Stimulated activated CD8-positive, alpha-beta memory T cell treated with anti-CD3 and anti-CD28 coated beads, Interleukin-7, amount 100 ng/mL, for 1 hour (primary cell): ENCODE measurements around the gene CLCN4.

Experiments used
- DNase-seq, 2 donors: peaks; one replicate each; pipeline ENCODE4 v3.0.0-alpha.2; 2020; ENCODE audit warnings: low read depth in 2 of 2

CLCN4 gene

DNA sequence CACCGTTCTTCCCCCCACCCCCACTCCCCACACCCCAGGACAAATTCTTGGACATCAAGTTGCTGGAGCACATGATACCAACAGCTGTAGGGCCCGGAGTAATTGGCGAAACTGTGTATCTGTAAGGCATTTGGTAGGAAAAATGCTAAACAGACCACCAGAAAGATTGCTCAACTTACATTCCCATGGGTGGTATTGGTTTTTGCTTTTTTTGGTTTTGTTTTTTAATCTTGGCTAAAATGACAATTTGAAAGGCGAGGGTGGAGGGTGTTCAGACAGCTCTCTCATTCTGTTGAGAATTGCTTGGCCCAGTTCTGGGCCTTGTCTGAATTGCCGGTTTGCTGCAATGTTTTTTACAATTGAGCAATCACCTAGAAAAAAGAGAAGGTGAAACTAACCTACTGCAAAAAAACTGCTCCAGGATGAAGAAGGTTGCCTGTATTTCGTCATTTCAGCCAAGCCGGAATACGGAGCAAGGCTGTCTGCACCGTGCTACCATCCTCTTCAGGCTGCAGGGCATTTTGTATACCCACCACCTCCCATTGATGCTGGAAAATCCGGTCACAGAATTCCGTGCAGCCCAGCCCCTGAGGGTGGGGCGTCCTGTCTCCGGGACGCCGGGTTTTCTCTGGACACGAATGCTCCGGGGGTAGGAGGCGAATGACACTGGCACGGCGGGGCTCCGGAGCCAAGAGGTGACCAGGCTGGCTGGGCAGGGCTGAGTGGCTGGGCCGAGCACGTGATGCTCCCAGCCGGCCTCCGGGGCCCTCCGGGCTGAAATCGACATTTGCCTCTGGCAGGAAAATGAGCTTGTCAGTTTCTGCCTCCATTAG is at the start of gene CLCN4:
Gene CLCN4 (plus strand): TSS at position 777 of the 833 bp plus-strand sequence. CDS start 28,058 bp downstream, outside the sequence.
- no peak for DNase-seq

DNA sequence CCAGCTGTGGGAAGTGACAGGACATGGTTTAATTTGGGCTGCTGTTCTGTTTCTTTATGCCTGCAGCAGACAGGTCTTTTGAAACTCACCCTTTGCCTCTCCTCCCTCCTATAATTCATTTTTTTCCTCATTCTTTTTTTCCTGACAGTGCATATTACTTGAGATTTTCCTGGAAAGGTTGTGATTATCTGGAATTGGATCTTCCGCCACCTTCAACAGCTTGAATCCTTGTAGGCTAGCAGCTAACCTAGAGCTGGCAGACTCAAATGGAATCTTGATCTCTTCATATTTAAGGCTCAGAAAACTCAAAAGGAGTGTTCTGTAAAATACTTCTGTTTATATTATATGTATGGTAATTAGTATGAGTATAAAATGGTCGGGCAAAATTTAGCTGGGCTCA is 49.3 kb upstream of the CLCN4 start:
- DNase-seq: no peak

DNA sequence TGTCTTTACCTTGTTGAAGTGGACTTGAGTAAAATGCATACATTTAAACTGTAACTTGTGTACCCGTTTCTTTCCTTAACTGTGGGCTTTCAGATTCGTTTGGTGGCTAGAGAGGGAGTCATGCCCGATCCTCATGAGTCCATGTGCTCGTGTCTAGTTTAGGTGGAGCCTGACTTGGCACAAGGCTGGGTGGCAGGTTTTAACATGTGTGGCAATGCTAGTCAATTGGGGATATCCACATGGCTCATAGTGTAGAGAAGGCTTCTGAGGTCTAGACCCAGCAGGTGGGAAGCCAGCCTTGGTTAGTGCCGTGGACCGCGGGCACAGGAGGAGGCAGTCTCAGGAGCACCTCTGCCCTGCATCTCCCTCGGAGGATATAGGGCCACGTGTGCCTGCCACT is 48.5 kb upstream of the CLCN4 start:
- no peak for DNase-seq

DNA sequence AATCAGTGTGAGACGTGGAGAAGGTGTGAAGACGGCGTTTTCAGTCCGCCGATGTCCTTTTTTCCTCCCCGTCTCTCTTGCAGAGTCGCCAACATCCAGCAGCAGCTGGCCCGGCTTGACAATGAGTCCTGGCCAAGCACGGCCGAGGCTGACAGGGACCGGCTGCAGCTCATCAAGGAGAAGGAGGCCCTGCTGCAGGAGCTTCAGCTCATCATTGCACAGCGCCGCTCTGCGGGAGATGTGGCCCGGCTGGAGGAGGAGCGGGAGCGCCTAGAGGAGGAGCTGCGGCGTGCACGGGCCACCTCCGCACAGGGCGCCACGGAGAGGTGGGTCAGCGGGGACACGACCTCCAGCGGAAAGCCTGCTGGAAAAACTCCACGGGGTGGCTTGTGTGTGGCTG is 47.1 kb upstream of the CLCN4 start:
- no peak for DNase-seq

DNA sequence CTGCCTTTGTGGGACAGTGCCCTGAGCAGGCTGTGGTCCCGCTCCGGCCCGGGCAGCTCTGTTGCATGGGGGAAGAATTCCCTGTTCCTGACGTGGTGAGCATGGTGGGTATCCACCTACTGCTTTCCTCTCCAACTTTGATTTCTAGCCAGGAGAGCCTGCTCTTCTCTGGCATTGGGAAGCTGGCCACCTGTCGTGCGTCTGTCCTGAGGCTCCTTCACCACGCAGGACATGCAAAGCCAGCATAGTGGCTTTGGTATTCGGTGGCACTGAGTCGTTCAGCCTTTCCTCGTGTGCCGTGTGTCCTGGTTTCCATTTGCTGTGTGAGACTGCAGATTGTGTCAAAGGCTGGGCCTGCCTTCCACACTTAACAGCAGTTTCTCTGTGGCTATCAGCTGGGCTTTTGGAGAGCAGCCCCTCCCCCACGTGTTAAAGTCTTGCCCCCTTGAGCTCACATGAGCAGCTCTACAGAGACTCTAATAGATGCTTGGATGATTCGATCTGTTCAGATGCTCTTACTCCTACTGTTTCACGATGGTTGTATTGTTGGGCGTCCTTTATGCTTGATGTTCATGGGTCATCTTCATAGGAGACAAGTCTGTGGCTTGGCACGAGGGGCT is 46.3 kb upstream of the CLCN4 start:
- no peak for DNase-seq

DNA sequence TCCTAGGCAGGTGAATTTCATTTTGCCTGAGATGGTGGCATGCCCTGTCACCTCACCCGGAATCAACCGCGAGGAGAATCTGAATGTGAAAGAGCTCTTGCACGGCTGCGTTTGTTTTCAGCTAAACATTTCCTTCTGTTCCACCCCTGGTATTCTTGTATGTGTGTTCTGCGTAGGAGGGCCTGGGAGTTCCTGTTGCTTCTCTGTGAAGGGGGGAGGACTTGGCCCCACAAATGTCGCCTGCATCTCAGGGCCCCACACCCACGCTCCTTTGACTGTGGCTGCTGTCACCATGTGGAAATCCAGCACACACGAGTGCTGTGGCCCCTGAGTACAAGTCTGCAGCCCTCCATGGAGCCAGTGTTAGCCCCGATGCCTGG is 45.8 kb upstream of the CLCN4 start:
- no peak for DNase-seq

DNA sequence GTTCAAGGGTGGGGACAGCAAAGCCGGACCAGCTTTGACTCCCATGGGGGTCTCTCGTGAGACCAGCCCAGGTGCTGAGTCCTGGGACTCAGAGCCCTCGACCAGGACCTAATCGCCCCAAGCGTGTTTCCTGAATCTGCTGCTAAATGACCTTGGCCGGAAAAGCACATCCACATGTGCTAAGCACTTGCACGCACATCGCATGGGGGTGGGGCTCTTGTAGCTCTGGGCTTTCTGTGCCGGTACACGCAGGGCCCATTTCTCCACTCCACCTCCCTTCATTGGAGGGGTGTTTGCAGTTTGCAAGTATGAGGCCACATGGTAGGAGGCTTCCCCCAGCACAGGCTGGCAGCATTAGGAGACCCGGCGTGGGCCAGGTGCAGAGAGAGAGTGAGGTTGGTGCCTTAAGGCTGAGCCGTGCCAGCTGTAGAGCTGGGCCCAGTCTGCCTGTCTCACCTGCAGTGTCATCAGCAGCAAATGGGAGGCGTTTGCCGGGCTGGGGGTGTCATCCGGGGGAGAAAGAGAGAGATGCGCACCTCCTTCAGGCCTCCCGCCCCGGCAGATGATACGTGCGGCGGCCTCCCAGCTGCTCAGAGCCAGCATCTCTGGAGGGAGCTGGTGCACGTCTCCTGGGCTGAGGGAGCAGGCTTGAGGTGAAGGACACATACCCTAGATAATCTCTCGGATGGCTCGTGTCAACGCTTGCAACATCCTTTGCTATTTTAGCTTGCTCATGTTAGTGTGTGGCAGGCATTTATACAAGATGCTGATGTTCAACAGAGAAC is 45.2 kb upstream of the CLCN4 start:
- DNase-seq: no peak

DNA sequence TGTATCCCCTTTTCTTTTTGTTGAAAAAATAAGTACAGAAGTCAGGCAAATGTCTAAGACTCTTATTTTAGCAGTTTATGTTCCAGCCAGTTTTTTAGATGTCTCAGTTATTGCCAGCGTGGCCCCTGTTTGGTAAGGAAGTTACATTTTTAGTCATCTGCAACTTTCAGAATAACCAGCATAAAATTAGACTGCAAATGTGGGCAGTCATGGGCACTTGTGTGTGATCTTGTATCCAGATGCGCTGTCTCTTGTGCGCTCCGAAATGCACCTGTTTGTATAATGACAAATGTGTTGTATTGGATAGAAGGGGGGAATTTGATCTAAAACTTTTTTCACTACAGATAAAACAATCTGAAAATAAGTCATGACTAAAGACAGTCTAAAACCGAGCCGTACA is 44.3 kb upstream of the CLCN4 start:
- no peak for DNase-seq

DNA sequence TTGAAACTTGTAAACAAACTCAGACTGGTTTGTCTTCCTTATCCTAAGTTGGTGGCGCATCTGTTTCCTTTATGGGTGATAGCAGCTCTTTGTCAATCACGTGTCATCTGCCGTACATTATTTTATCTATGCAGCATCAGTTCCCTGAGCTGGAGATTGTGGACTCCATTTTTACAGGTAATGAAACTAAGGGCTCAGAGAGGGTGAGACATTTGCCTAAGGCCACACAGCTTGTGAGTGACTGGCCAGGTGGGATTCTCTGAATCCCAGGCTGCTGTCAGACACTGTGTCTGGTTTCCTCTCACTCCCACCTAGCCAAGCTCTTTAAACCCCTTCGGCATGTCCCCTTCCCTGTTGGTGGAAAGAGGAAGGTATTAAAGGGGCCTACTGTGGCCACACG is 41.7 kb upstream of the CLCN4 start:
- no peak for DNase-seq

DNA sequence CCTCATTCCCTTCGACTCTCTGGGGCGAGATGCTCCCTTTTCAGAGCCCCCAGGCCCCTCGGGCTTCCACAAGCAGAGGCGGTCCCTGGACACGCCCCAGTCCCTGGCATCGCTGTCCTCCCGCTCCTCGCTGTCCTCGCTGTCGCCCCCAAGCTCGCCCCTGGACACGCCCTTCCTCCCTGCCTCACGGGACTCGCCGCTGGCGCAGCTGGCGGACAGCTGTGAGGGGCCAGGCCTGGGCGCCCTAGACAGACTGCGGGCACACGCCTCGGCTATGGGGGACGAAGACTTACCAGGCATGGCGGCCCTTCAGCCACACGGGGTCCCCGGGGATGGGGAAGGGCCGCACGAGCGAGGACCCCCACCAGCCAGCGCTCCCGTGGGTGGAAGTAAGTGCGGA is 39.5 kb upstream of the CLCN4 start:
- no peak for DNase-seq

DNA sequence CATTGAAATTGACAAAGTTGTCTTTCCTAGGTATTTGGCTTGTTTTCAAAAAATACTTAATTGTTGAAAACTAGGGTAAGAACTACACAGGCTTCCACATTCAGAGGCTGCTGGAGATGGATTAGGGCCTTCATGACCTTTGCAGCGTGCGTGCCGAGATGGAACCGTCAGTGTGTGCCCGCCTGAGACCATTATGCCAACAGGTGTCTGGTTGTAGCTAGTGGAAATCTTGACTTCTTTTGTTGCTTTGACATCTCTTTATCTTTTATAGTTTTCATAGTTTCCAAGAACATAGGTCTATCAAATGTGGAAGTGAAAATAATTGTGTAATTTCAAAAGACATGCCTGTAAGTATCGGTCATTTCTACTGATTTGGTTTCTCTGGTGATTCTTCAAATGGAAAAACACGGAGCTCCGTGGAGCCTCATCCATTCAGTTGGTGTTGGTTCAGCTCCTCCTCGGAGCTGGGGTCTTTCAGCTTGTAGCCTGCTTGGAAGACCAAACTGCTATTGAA is 38.9 kb upstream of the CLCN4 start:
- DNase-seq: no peak

DNA sequence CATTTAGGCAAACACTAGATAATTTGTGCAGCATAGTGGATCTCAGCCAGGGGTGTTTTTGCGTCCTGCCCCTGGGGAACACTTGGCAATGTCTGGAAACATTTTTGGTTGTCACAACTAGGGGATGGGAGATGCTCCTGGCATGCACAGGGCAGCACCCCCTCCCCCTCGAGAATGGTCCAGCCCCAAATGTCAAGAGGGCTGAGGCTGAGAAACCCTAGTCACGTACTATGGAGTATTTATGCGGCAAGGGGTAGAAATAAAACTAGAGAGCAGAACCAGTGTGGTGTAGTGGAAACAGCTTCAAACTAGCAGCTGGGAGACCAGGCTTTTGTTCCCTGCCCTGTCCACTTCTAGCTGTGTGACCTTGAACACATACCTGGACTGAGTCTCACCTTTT is 38.2 kb upstream of the CLCN4 start:
- DNase-seq: no peak

DNA sequence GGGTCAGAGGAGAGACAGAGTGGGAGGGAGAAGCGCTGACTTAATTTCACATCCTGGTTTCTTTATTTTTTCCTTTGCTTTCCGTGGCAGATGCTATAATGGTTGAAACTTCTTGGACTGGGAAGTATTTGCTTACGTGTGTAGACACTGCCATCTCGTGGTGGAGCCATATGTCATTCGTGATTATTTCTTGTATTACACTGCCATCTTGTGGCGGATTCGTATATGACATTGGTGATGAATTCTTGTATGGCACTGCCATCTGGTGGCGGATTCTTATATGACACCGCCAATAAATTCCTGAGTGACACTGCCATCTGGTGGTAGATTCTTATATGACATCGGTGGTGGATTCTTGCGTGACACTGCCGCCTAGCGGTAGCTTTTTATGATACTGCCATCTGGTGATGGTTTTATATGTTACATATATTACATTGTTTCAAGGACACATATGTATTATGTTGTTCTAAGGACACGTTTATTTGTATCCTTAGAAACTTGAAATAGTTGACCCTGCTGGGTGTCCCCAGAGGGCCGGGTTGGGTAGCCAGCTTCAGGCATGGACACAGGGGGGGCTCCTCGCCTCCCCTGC is 37.3 kb upstream of the CLCN4 start:
- peak; percentile 48 to 55 for DNase-seq

DNA sequence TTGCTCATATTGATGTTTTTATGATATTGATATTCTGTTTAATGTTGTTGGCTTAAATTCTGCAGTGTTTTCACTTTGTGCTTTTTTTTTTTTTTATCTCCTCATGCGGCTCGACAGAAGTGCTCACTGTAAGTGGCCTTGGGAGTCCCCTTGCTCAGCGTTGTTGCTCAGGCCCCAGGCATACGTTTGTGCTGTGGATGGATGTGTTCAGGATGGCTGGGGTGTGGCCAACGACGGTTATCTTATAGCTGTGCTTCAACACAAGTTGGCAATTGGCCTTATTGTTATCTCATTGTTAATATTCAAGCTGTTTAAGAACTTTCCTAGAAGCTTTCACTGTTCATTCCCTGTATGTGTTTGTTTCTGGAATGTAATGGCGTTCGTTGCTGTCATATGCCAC is 36.4 kb upstream of the CLCN4 start:
- no peak for DNase-seq

DNA sequence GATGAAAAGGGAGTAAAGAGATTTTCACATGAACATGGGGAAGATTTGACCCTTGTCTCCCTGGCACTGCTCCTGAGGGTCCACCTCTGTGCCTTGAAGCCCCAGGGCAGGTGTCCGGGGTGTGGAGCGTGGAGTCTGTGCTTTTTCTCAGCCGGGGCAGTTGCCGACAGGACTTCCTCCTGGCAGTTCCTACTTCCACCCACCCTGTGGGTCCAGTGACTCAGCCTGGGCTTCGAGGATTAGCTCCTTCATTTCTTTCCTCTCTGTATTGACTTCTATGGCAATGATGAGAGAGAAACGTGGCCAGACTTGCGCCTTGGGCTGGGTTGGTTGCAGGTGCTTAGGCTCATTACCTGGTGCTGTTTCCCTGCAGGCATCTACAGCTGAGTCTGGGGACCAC is 35.9 kb upstream of the CLCN4 start:
- no peak for DNase-seq

DNA sequence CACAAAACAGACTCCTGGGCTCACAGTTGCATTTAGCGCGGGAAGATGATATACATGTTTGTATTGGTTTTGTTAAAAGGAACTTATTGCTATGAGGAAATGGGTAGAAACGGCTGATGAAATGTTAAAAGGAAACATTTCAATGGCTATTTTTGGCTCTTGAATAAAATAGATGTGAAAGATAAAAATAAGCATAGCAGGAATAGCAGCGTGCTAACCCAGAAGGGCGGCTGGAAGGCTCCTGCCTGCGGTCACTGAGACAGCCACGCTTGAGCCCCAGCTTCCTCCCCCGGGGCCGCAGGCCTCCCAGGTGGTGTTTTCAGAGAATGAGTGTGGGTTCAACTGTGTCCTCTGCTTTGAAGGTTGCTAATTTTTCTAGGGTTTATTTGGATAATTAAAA is 35.0 kb upstream of the CLCN4 start:
- DNase-seq: no peak

DNA sequence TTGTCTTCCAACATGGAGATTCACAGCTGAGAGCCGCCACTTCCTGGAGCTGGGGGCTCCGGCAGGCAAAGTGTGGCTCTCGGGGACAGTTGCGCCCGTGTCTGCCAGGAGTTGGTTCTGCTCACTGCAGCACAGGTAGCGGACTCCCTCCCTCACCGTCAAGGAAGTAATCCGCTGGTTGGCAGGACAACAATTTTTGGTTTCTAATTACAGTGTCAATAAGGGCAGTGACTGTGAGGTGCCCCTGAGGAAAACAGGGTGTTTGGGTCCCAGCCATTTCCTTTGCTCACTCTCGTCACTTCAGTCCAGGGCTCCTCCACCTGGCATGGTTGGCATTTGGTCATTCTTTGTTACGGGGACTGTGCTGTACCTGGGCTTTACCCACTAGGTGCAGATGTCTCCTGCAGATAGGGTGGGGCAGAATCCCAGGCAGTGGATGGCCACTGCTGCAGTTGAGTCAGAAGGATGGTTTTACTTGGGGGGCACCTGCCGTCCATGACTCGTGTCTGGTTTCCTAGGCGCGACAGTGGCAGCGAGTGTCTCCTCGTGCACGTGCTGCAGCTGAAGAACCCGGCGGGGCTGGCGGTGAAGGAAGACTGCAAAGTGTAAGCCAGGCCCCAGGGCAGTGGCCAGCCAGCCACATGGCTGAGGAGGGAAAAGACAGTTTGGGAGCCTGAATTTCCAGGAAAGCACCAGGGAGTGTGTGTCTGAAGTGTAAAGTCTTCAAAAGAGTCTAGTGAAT is 32.1 kb upstream of the CLCN4 start:
- no peak for DNase-seq

DNA sequence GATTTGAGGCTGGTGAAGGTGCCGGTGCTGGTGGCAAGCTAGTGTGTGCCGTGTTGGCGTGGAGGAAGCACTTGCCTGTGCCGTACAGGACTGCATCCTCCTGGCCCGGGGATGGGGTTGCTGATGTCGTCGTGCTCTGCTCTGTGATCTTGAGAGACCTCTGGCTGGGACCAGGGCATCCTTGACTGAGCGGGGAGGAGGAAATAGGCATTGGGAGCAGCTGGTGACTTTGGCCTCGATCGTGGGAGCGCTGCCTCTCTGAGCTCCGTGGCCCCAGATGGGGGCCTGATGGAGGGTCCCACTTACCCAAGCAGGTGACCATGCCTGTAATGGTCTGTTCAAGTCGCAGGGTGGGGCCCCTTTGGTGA is 31.5 kb upstream of the CLCN4 start:
- no peak for DNase-seq

DNA sequence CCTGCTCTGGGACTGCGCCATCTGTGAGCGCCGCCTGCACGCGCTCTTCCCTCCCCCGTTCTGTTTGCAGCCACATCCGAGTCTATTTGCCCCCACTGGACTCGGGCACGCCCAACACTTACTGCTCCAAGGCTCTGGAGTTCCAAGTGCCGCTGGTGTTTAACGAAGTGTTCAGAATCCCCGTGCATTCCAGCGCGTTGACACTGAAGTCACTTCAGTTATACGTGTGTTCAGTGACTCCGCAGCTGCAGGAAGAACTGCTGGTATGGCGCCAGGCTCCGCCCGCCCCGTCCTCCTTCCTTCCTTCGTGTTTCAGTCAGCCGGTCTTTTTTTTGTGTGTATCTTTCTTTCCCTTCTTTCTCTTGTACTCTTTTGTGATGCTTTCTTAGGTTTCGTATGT is 30.7 kb upstream of the CLCN4 start:
- DNase-seq: no peak

DNA sequence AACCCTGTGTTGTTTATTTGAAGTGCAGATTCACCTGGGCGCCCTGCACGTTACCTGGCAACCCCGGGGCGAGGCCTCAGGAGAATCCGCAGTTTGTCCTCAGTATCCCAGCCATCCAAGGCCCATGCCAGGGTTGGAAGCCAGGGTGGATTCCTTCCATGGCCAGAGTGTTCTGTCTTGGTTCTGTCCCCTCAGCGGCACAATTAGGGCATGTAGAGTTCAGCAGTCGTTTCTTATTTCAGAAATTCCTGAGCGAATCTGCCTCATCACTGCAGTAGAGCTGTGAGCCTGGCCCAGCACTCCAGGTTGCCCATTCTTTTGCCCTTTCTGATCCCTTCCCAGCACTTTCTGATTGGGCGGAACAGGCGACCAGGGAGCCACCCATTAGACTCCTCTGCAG is 29.9 kb upstream of the CLCN4 start:
- no peak for DNase-seq

DNA sequence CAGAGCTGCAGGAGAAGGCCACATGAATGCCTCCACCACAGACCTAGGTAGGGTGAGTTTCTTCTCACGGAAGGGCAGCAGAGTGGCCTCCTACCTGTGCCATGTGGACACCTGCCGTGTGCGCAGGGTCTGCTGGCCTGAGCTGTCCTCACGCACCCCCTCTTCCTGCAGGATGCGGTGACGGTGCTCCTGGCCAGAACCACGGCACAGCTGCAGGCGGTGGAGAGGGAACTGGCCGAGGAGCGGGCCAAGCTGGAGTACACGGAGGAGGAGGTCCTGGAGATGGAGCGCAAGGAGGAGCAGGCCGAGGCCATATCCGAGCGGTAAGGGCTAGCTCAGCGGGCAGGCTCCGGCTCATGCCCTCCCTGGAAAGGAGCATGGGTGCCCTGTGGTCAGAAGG is 28.4 kb upstream of the CLCN4 start:
- DNase-seq: no peak

DNA sequence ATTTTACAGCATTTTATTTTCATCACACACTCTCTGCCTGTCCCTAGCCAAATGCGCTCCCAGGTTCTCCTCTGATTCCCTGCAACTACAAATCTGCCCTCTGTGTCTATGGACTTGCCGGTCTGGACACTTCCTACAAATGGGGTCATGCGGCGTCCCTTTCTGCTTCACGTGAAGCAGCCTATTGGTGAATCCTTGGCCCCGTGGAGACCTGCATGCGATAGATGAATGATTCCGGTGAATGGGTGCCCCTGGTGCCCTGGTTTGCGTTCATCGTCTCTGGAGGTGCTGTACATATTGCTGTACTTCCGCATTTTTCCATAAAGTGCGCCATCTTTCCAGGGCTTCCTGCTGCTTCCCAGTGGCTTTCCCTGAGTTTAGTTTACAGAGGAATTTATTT is 27.5 kb upstream of the CLCN4 start:
- no peak for DNase-seq
